ENCODE measurements around the gene GPBP1.
"Not testable (repeated sequence)": the region's sequence is repeated elsewhere in the genome, so short reads cannot be mapped to it uniquely, and the experiment has no call there.

GPBP1 gene

DNA sequence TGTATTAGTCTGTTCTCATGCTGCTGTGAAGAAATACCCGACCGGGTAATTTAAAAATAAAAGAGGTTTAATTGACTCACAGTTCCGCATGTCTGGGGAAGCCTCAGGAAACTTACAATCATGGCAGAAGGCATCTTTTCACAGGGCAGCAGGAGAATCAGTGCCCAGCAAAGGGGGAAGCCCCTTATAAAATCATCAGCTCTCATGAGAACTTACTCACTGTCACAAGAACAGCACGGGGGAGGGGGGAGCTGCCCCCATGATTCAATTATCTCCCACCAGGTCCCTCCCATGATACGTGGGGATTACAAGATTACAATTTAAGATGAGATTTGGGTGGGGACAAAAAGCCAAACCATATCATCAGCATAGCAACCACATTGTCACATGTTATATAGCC lies 102.5 kb downstream of the GPBP1 start:
- no peak for DNase-seq (ENCODE audit: low read depth in 2 of 3, low spot score in 1 of 3)

DNA sequence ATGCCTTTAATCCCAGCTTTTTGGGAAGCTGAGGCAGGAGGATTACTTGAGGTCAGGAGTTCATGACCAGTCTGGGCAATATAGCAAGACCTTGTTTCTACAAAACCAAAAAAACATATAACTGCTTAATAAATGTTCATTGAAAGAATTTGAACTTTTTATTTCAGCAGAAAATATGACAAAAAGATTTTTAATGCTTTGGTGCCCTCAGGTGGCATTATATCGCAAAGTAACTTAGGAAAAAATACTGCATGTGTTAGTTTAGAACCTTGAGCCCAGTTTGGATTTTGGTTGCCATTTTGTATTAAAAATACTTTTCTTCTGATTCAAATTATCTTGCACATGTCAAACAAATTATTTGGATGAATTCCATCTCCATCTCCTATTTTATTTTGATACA lies 103.2 kb downstream of the GPBP1 start:
- no peak for DNase-seq (ENCODE audit: low read depth in 2 of 3, low spot score in 1 of 3)

DNA sequence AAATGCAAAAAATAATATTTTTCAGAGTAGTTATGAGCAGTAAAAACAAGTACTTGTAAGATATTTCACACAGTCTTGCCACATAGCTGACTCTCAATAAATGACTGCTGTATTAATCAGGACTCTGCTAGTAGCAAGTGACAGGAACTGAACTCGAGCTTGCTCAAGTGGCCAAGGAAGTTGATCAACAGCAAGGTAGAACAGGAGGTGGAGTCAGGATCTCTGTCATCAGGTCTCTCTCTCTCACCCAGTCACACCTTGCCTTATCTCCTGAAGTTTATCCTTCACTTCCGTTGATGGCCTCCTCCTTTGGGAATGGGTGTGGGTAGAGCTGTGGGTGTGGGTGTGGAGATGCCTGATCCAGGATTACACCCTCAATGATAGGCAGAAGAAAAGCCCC lies 107.0 kb downstream of the GPBP1 start:
- no peak for DNase-seq (ENCODE audit: low read depth in 2 of 3, low spot score in 1 of 3)

DNA sequence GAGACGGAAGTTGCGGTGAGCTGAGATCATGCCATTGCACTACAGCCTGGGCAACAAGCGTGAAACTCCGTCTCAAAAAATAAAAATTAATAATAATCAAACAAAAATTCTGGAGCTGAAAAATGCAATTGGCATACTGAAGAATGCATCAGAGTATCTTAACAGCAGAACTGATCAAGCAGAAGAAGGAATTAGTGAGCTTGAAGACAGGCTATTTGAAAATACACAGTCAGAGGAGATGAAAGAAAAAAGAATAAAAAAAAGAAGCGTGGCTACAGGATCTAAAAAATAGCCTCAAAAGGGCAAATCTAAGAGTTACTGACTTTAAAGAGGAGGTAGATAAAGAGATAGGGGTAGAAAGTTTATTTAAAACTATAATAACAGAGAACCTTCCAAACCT lies 111.2 kb downstream of the GPBP1 start:
- DNase-seq (ENCODE audit: low read depth in 2 of 3, low spot score in 1 of 3), result not testable (repeated sequence)

DNA sequence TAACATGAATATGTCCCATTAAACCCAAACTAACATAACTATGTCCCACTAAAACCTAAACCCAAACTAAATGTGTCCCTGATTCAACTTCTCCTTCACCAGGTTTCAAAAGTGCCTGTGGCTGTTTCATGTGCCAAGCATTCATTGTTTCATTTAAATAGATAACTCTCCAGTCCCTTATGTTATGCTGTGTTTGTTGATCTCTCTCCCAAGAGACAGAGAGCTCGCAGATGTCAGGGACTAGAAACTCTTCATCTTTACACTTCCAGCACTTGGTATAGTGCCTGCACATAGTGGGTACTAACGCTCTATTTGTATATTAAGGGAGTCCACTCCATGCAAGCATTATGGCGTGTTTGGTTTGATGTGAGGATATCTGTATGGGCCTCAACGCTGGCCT lies 118.0 kb downstream of the GPBP1 start:
- DNase-seq (ENCODE audit: low read depth in 2 of 3, low spot score in 1 of 3), result no peak

DNA sequence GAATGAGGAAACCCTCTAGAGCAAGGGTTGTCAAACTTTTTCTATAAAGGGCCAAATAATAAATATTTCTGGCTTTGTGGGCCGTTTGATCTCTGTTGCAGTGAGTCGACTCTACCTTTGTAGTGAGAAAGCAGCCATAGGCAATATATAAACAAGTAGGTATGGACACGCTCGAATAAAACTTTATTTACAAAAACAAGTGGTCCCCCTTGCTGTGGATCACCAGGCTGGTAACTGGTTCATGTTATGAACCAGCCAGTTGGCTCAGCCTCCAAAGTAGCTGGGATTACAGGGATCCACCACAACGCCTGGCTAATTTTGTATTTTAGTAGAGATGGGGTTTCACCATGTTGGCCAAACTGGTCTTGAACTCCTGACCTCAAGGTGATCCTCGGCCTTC lies 118.5 kb downstream of the GPBP1 start:
- no peak for DNase-seq (ENCODE audit: low read depth in 2 of 3, low spot score in 1 of 3)

DNA sequence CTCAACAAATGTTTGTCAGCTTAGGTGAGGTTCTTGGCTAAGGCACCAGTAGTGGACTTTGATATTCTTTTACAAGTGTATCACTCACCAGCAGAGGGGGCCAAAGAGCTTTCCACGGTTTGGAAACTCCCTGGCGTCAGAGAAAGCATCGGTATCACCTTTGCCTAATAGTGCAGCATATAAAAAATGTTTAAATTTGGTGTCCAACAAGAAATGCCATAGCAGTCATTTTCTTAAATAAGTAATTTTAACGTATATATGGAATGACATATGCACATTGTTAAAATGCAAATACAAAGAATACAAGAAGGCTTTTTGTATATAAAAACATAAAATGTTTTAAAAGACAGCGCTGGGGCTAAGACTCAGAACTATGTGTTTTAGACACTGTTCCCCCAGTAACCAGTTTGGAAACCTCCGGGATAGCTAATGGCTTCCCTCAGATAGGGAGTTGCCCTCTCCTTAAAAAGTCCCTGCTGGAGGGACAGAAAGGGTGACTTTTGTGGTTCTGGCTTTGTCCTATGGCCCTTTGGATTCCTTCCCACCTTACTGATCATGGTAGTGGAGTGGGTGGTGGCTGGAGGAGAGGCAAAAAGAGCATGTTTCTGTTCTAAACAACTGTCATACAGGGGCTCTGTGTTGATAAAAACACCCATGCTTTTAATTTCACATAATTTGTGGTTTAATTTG lies 124.6 kb downstream of the GPBP1 start:
- DNase-seq (ENCODE audit: low read depth in 2 of 3, low spot score in 1 of 3), result peak; percentile 62 to 93 (median 76)

DNA sequence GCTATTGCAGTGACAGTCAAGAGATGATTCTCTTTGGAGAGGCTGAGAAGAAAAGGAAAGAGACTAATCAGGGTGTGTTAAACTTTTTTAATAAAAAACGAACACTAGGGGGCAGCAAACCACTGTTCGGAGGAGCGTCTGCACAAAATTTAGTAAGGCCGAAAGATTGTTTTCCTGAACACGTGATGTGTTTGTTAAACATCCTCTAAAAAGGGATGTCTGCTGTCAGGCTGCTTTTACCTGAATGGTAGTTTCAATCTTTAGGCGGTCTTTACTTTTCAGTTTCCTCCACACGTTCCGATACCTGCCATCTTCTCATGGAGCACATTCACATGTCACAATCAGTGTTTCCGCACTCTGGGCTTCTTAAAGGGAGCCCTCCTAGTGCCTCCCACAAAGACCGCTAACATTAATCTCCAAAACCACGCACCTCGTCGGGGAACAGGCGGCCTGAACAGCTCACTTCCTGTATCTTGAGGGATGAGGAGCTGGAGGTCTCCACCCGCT lies 125.2 kb downstream of the GPBP1 start:
- peak; percentile 40 to 65 (median 47) for DNase-seq (ENCODE audit: low read depth in 2 of 3, low spot score in 1 of 3)

DNA sequence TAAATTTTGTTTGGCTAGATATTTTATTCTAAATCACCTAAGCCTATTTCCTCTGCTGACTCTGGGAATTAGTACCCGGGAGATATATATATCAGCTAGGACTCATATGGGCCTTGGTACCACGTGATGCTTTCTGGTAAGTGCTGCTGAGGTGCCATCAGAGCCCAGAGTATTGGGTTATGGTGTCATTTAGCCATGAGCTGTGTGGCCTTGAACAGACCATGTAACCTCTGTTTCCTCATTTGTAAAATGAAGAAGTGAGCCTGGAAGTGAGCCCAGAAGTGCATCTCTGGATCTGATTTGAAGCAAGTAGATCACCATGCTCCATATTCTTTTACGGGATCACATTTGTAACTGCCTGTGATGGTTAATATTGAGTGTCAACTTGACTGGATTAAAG lies 126.1 kb downstream of the GPBP1 start:
- no peak for DNase-seq (ENCODE audit: low read depth in 2 of 3, low spot score in 1 of 3)

DNA sequence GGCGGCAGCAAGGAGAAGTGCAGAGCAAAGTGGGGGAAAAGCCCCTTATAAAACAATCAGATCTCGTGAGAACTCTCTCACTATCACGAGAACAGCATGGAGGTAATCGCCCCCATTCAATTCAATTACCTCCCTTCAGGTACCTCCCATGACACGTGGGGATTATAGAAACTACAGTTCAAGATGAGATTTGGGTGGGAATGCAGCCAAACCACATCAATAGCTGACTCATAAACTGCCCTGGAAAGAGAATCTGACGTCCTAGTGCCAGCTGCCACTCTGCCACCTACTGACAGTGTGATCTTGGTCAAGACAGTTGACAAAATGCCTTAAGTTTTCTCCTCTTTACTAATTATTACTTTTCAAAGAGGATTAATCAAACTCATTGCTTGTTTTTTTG lies 128.3 kb downstream of the GPBP1 start:
- peak; percentile 31 to 61 (median 38) for DNase-seq (ENCODE audit: low read depth in 2 of 3, low spot score in 1 of 3)

DNA sequence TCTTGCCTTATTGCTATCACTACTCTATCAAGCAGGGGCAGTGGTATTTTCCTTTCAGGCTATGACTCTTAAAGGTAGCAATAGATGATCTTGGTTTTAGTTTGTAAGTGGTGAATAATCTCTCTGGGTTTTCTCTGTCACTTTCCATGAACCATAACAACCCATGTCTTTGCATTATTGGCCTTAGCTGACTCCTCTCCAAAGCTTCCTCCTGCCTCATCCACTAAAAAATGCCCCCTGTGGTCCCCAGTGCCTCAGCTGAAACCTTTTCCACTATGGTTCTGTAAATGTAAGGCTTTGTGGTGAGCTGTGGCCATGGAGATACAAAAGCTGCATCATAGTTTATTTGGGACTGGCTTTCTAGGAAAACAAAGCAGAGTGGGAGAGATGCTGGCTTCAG lies 128.8 kb downstream of the GPBP1 start:
- DNase-seq (ENCODE audit: low read depth in 2 of 3, low spot score in 1 of 3), result no peak

DNA sequence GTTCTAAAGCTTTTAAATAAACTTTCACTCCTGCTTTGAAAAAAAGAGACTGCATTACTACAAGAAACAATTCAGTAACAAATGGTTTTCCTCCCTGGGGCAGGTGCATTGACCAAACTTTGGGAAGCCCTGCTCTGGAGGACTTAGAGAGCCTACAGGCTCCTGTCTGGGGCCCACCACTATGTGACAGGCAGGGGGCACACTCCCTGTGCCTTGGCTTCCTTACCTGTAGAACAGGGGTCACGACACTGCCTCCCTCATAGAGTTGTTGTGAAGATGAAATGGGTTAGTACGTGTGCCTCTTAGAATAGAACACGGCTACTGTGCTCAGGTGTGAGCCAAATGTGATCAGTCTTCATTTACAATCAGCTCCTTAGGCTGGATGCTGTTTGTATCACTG lies 130.1 kb downstream of the GPBP1 start:
- no peak for DNase-seq (ENCODE audit: low read depth in 2 of 3, low spot score in 1 of 3)

DNA sequence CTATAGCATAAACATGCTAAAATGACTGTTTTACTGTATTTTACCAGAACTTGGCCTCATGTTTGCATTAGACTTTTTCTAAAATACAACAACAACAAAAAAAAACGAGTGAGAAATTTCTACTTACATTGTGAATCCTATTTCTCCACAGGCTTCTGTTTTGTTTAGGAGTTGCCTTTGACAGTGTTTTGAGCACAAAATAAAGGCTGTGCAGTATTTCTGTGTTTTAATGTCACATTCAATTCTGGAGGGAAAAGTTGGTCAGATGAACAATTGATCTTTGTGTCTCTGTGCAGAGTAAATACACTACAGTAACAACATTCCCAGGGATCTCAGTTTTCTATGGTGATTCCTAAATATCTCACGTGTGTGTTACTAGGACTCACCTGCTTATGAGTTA lies 131.1 kb downstream of the GPBP1 start:
- no peak for DNase-seq (ENCODE audit: low read depth in 2 of 3, low spot score in 1 of 3)

DNA sequence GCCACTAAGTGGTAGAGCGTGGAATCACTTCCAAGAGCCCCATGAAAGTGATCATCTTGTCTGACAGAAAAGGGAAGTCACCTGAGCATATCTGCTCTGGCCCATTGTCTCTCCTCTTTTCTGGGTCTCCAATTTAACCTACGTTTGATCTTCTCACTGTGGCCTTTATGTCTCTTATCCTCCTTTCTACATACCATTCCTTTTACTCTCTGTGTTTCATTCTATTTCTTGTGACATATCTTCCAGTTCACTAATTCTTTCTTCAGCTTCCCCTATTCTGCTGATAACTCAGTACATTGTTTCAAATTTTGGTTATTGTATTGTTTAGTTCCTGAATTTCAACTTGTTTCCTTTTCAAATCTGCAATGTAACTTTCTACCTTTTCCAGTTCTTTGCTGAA lies 132.5 kb downstream of the GPBP1 start:
- no peak for DNase-seq (ENCODE audit: low read depth in 2 of 3, low spot score in 1 of 3)

DNA sequence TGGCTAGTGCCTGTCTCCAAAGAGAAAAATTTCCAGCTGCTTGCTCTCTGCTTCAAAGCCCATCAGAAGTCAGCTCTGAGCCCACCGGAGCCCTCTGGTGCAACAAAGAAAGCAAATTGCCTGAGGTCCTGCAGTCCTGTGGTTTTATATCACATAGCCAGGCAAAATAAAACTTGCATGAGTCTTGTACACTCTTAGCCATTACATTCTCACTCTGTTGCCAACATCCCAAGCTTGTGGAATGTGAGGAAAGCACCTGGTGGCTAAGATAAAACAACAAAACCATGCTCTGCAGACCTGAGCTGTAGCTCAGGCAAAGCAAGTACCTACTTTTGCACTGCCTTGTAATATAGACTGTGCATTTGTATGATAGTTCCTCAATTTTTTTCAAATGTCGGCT lies 133.7 kb downstream of the GPBP1 start:
- no peak for DNase-seq (ENCODE audit: low read depth in 2 of 3, low spot score in 1 of 3)

DNA sequence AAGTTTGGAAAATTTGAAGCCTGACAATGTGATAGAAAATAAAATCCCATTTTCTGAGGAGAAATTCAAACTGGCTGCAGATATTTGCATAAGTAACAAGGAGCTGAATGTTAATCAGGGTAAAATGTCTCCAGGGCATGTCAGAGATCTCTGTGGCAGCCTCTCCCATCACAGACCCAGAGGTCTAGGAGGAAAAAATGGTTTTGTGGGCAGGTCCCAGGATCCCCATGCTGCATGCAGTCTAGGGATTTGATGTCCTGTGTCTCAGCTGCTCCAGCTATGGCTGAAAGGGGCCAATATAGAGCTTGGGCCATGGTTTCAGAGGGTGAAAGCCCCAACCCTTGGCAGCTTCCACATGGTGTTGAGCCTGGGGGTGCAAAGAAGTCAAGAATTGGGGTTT lies 135.2 kb downstream of the GPBP1 start:
- not testable (repeated sequence) for DNase-seq (ENCODE audit: low read depth in 2 of 3, low spot score in 1 of 3)

DNA sequence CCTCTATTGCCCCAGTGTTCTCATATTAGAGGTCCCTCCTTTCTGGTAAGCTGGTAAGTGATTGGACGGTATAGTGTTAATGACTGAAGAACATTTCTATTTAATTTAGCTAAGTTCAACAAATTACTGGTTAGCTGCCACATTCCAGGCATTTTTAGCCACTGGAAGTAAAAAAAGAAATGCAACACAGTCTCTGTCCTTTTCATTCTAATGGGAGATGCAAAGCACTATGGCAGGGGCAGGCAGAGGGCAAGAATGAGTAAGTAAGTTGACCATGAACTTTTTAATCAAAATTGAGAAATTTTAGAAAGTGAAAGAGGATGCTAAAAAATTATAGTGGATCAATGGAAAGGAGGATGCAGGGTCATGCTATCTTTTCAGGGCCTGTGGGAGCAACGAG lies 137.4 kb downstream of the GPBP1 start:
- DNase-seq (ENCODE audit: low read depth in 2 of 3, low spot score in 1 of 3), result no peak

DNA sequence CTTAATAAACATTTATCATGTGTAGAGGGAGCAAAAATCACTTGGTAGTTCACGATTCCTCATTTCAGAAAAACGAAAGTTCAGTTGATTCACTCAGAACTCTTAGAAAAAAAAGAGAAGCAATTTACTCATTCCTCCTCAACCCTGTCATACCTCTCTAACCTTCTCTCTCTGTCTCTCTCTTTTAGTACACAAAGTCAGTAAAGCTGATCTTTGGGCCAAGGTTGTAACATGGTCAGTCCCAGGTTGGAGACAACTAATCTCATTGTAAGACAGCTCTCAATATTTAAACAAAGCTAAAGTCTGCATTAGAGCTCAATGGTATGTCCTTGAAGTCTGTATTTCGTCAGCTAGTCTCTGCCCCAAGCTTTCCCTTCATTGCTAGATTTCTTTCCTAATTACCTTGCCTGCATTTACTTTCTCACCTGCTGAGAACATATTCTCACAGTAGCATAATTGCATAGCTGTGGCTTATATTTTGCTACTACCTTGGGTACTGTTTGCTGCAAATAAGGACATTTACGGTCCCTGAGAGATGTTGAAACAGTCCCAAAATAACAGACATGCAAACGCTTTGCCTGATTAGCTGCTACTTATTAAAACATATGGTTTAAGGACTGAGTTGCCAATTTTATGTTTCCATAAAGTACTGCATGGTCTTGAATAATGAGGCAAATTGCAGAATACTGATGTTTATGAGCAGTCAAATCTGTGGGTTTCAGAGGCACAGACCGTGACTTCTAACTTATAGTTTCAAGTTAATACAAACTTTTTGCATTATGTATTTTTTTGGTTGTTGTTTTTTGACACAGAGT lies 138.3 kb downstream of the GPBP1 start:
- no peak for DNase-seq (ENCODE audit: low read depth in 2 of 3, low spot score in 1 of 3)

DNA sequence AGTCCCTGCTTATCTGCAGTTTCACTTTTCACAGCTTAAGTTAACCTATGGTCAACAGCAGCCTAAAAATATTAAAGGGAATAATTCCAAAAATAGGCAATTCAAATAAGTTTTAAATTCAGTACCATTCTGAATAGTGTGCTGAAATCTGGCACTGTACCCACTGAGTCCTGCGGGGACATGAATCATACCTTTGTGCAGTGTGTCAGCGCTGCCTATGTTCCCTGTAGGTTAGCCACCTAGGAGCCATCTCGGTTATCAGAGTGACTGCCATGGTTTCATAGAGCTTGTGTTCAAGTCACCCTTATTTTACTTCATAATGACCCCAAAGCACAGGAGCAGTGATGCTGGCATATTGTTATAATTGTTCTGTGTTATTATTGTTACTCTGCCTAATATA lies 139.9 kb downstream of the GPBP1 start:
- DNase-seq (ENCODE audit: low read depth in 2 of 3, low spot score in 1 of 3), result no peak
